Activated naive CD4-positive, alpha-beta T cell treated with anti-CD3 and anti-CD28 coated beads, Interleukin-2, amount 50 U/mL, for 72 hours (primary cell): ENCODE measurements around the gene GADD45GIP1. TPM values are rescaled to one million over a fixed set of nuclear protein-coding genes. Genes with fewer than 3 reads are reported as not detected.

ENCODE experiments used
- ATAC-seq, 2 donors: fragments of 150-1000 bp; cut with Tn5 transposase; 2 replicates each; pipeline ENCODE4 v1.10.0; 2021; ENCODE audit warnings: mild to moderate bottlenecking in 2 of 2, moderate library complexity in 2 of 2
- DNase-seq, 2 donors: peaks; one replicate each; pipeline ENCODE4 v3.0.0; 2021 to 2022; ENCODE audit warnings: low spot score in 2 of 2
- H3K27ac Mint-ChIP-seq, 2 donors: one replicate each; pipeline ENCODE4 v1.8.0; 2022; ENCODE audit warnings: mild to moderate bottlenecking in 2 of 2, mixed read lengths in 2 of 2
- H3K36me3 Mint-ChIP-seq, 2 donors: one replicate each; pipeline ENCODE4 v1.8.0; 2022; ENCODE audit warnings: mixed read lengths in 2 of 2
- H3K9me3 Mint-ChIP-seq, 2 donors: one replicate each; pipeline ENCODE4 v1.8.0; 2022; ENCODE audit warnings: mixed read lengths in 2 of 2
- total RNA-seq, 2 donors: library from RNA; stranded (reverse); gene quantifications; one replicate each; pipeline ENCODE4 v1.2.3, GENCODE V29; 2022

GADD45GIP1 gene
- total RNA-seq = 10 to 100 TPM in 1 of 2 donors, 1 to 10 TPM in 1; 7.7 to 26.7 TPM

DNA sequence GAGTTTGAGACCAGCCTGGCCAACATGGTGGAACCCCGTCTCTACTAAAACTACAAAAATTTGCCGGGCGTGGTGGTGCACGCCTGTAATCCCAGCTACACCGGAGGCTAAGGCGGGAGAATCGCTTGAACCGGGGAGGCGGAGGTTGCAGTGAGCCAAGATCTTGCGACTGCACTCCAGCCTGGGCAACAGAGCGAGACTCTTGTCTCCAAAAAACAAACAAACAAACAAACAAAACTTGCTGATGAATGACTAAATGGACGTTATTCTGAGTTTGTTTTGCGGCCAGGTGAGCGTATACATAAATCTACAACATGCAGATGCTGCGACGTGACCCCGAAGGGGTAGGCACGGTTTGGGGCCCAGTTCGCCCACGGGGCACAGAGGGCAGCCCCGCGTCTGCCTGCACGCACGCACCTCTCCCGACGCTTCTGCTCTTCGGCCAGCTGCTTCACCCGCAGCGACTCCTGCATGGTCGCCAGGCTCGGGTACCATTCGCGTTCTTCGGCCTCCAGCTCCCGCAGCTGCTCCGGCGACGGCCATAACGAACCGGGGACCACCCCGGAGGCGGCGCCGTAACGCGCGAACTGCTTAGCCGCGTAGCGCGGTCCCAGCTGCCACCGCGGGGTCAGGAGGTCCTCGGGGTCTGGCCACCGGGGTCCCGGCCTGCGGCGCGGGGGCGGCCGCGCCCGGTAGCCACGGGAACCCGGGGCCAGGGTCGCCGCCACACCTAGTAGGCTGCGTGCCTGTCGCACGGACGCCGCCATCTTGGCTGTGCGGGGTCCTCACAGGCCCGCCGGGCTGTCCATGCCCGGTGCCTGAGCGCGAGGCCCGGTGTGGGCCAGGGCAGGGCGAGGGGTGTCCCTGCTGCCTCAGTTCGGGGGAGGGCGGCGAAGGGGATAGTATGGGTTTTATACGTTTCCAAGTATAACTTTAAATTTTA is at the start of gene GADD45GIP1:
TSS of gene GADD45GIP1 (minus strand) at position 778 of the 943 bp plus-strand sequence. CDS start at position 767, 11 bp downstream.
- ATAC-seq = peak; percentile 89 to 93
- Mint-ChIP-seq H3K9me3 (no peaks in the 10 kb centered on the region), H3K36me3 (peaks cover 0 to 26% of the 10 kb centered on the region in 2 donors)

DNA sequence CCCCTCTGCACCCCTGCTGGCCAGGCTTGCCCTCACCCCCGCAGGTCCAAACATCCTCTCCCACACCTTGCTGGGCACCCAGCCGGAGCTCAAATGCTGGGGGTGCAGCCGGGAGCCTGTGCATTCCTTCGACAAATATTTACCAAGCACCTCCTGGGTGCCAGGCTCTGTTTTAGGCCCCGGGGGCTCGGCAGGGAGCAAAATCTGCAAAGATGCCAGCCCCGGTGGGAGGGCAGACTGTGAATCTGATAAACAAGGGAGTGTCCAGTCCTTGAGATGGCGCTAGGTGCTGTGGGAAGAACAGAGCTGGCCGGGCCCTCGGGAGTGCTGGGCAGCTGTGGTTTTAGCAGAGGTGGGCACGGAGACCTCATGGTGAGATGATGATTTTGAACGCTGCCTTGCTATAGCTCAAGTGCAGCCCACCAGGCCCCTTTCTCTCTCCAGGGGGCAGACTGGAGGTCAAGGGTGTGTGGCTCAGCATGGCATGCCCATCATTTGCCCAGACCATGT is 48.9 kb upstream of the GADD45GIP1 start:
- no peaks in the 10 kb centered on the region for H3K9me3 Mint-ChIP-seq
- DNase-seq = no peak
- no peak overlapping the region for H3K27ac Mint-ChIP-seq
- ATAC-seq = no peak
- no peaks in the 10 kb centered on the region for H3K36me3 Mint-ChIP-seq

More for the DNA sequence above, at the start of gene GADD45GIP1:
- H3K27ac Mint-ChIP-seq = peak within 1 kb of the TSS; percentile 82 to 99
- DNase-seq = peak; percentile 76 to 92

GRCh38 chr19:13005253-13005652 is 48.2 kb upstream of the GADD45GIP1 start:
- ATAC-seq = no peak
- Mint-ChIP-seq H3K36me3 (no peaks in the 10 kb centered on the region), H3K27ac (no peak overlapping the region), H3K9me3 (no peaks in the 10 kb centered on the region)
- DNase-seq = no peak

- ATAC-seq (no peak), DNase-seq (no peak)
- H3K36me3 Mint-ChIP-seq = no peaks in the 10 kb centered on the region
- no peak overlapping the region for H3K27ac Mint-ChIP-seq
- no peaks in the 10 kb centered on the region for H3K9me3 Mint-ChIP-seq
These were observed 47.2 kb upstream of the GADD45GIP1 start for GRCh38 chr19:13004273-13004672.

DNA sequence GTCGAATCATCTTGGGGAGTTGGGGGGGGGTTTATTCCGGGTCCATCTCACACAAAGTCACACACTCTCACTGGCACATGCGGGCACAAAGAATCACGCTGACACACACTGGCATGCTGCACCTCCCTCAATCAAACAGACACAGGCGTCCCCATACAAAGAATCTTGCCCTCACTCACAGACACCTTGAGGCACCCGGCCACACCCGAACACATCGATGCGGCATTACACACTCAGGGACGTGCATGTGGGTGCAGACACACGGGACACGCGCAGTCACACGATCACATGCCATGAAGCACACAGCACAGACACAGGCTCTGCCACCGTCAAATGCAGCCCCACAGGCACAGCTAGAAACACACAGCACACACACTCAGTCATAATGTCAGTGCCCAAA is 46.1 kb upstream of the GADD45GIP1 start:
- H3K9me3 Mint-ChIP-seq = no peaks in the 10 kb centered on the region
- DNase-seq (no peak), ATAC-seq (no peak)
- H3K36me3 Mint-ChIP-seq = no peaks in the 10 kb centered on the region
- no peak overlapping the region for H3K27ac Mint-ChIP-seq

DNA sequence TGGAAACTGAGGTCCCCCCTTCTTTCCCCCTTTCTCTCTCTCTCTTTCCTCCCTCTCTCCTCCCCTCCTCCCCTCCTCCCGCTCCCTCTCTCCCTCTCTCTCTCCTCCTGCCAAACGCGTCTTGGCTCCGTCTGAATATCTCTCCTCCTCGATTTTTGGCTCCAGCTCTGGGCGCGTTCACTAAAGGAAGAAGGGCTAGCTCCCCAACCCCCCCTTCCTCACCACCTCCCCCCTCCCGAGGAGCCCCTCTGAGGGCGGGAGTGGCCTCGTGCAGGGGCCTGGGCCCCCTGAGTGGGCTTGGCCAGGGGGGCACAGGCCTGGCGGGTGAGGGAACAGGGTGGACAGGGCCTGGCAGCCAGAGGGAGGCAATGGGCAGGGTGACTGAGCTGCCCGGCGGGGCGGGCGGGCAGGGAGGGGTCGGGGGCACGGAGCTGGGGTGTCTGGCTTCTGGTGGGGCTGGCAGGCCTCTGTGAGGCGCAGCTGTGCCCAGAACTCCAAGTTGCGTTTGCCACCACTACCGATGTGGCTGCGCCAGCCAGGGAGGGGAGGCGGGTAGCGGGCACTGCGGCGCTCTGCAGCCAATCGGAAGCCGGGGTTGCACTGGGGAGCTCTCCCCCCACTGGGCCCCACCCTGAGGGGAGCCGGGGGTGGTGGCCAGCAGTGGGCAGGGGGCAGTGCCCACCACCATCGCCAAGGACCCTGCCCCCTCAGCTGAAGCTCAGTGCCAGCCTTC is 45.3 kb upstream of the GADD45GIP1 start:
- DNase-seq (no peak), ATAC-seq (no peak)
- Mint-ChIP-seq H3K36me3 (no peaks in the 10 kb centered on the region), H3K9me3 (no peaks in the 10 kb centered on the region), H3K27ac (no peak overlapping the region)

DNA sequence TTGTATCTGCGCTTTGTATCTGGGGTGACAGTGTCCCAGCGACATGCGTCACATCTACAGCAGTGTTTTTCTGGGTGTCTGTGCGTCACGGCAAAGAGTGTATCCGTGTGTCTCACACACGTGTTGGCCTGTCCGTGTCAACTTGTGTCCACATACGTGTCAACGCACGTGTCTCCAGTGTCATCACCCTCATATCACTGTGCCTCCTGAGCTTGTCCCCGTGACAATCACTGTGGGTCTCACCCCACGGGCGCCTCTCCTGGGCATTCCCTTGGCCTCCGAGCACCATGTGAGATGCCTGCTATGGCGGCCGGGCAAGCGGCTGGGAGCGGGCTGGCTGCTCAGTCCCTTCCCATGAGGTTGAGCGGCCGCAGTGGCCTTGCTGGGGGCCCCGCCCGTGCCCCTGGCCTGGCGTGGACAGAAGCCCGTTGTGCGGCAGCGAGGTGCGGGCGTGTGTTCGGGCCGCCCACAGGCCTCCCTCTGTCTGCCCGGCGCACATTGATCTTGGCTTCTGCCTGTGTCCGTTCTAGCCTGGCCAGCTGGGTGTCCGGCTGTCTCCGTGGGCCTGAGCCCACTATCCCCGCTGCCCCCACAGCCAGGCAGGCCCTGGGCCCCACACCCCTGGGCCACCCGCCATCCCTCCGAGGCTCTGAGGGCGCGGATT is 44.6 kb upstream of the GADD45GIP1 start:
- DNase-seq (no peak), ATAC-seq (no peak)
- Mint-ChIP-seq H3K36me3 (no peaks in the 10 kb centered on the region), H3K27ac (no peak overlapping the region), H3K9me3 (no peaks in the 10 kb centered on the region)

DNA sequence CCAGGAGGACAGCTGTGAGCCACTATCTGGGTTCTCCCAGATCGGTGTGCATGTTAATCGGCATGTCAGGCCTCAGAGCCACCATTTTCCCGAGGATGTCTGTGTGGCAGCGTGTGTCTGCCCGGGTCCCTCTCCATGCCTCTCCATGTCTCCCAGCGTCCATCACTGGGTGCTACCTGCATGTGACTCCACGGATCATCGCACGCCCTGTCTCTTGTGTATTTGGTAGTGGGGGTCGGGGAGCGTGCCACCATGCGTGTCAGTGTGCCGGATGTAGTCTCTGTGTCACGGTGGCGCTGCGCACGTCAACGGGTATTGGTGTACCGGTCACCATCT is 44.1 kb upstream of the GADD45GIP1 start:
- Mint-ChIP-seq H3K36me3 (no peaks in the 10 kb centered on the region), H3K27ac (no peak overlapping the region), H3K9me3 (no peaks in the 10 kb centered on the region)
- ATAC-seq (no peak), DNase-seq (no peak)

DNA sequence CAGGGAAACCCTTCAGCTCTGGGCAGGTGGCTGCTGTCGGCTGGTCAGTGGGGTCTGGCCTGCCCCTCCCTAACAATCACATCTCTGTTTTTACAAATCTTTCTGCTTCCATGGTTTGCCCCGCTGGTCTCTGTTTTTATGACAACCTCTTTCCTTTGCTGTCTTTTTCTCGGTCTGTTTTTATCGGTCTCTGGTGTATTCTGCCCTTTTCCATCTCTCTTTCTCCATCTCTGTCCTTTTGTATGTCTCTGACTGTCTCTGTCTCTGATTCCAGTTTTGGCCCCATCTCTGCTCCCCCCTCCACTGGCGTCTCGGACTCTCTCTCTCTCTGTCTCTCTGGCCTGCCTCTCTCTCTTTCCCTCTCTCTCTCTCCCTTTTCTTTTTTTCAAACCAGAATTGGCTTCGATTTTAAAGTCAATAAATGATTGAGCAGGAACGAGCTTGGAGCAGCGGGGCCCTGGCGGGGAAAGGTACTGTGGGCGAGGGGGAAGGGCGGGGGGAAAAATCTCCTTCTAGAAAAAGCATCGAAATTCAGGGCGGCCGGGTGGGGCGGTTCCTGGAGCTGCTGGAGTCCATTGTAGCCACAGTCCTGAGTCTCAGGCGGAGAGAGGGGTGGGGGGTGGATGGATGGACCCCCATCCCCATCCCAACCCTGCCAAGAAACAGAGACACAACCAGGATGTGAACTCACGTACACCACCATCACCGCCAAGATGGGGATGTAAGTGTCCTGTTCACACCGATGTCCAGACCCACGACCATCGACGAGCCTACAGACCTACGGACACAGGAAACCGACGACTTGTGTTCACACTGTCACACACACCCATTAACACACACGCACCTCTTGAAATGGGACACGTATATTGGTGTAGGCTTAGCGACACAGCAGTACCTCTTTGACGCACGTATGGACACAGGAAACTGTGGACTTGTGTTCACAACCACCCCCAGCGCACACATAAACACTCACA is 41.2 kb upstream of the GADD45GIP1 start:
- DNase-seq = no peak
- no peak for ATAC-seq
- Mint-ChIP-seq H3K36me3 (peaks cover 0 to 5% of the 10 kb centered on the region in 2 donors), H3K27ac (no peak overlapping the region), H3K9me3 (no peaks in the 10 kb centered on the region)

DNA sequence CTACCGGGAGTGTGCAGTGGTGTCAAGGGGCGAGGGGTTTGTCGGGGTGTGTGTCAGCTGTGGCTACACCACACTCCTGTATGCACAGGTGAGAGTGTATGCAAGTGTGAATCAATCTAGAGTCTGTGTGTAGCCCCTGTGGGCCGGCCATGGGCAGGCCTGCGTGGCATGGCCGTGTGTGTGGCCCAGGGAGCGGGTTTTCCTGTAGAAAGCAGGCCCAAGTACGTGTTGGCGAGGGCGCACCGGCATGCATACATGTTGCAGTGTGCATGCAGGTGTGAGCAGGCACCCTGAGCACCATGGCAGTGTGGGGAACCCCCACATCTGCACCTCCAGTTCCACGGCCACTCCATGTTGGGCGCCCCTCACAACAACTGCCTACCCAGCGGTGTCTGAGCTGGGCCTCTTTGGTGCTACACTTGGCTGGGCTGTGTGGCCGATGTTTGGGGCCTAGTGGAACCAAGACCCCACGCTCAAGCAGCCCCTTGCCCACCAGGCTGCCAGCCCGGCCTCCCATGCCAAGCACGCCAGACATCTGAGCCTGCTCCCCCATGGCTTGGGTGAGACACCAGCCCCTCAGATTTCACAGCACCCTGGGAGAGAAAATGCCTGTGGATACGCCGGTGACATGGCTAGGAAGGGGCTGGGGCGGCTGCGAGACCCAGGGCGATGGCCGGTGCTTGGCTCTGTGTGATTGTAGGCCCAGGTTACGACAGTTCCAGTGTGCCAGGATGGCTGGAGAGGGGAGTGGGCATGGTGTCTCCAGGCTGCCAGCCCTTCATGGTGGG is 40.4 kb upstream of the GADD45GIP1 start:
- no peaks in the 10 kb centered on the region for H3K9me3 Mint-ChIP-seq
- no peak overlapping the region for H3K27ac Mint-ChIP-seq
- no peak for DNase-seq
- H3K36me3 Mint-ChIP-seq = peaks cover 0 to 5% of the 10 kb centered on the region in 2 donors
- no peak for ATAC-seq

DNA sequence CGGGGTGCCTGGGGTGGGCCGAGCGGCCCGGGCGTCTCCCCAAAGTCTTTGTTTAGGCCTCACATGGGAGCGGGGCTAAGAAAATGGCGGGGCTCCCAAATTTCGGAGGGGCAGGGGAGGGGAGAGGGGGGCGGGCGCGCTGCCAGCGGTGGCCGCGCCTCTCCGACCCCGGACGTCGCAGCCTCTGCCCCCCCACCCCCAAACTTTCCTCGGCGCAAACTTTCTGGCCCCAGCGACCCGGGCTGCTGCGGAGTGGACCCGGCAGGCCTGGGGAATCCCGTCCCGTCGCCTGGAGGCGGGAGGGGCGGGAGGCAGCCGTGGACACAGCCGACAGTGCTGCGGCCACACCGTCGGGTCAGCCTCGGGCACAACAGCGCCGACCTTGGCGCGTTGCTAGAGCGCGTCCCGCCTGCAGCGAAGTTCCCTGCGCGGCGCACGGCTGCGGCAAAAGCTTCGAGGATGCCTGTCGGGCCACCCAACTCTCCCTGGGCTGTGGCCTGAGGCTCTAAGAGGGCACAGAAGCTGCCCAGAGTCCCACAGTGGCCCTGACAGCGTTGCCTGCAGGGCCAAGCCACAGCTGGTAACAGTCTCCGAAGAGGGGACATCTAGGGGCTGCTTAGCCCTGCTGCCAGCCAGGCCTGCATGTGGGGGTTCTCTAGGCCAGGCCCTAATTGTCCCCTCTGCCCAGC is 39.5 kb upstream of the GADD45GIP1 start:
- DNase-seq (no peak), ATAC-seq (no peak)
- H3K36me3 Mint-ChIP-seq = peaks cover 0 to 5% of the 10 kb centered on the region in 2 donors
- no peaks in the 10 kb centered on the region for H3K9me3 Mint-ChIP-seq
- no peak overlapping the region for H3K27ac Mint-ChIP-seq

DNA sequence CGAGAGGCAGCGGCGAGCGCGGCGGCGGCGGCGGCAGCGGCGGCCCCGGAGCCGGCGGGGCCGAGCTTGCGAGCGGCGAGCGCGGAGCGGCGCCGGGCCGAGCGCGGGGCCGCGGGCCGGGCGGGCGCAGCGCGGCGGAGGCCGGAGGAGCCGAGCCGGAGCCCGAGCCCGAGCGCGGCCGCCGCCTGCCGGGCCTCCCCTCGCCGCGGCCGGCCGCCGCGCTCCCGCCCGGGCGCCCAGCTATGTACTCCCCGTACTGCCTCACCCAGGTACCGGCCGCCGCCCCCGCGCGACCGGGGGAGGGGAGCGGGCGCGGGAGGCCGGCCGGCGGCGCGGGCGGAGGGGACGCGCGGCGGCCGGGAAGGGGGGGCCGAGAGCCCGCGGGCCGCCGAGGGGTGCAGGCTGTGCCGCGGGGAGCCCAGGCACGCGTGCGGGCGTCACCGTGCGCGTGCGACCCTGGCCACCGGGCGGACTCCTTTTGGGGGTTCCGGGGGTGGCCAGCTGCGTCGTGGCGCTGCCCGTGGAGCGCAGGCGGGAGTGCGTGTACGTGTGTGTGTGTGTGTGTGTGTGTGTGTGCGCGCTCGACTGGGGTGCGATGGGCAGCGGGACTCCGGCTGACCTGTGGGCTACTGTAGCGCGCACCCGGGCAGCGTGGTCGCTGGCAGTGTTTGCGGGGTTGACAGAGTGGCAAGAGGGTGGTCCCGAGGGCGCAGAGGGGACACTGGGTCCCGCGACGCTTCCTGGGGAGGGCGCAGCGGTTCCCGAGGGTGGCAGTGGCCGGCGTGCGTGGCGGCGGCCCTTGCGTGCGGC is 38.8 kb upstream of the GADD45GIP1 start:
- H3K36me3 Mint-ChIP-seq = peaks cover 0 to 5% of the 10 kb centered on the region in 2 donors
- H3K27ac Mint-ChIP-seq = no peak overlapping the region
- peak; percentile 23 to 50 for ATAC-seq
- no peaks in the 10 kb centered on the region for H3K9me3 Mint-ChIP-seq
- no peak for DNase-seq

DNA sequence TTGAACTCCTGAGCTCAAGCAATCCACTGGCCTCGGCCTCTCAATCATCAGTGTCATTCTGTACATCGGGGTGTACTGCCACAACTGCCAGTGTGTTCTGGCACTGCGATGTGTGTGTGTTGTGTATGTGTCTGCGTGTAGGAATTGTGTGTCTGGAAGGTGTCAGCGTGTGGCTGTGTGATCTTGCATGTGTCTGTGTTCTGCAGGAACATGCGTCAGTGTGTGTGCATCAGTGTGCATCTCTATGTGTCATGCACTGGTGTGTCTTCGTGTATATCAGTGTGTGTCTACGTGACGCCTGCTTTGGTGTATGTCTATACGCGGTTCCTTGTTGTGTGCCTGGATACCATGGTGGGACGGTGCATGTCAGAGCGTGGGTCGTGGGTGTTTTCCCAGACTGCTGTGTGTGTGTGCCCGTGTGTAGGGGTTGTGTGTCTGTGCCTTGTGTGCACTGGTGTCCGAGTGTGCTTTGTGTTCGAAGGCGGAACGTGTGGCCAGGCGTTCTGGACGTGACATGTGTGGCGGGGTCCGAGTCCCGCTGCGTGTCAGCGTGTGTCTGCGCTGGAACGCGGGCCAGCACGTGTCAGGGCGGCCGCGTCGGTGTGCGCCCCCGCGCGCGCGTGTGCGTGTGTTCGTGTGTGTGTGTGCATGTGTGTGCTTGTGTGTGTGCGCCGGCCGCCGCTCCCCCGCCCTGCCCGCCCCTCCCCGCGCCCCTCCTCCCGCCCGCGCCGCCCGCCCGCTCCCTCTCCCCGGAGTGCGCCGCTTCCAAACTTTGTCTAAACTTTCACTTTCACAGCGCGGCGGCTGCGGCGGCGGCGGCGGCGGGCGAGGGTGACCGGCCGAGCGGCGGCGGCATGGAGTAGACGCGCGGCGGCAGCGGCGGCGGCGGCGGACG is 37.9 kb upstream of the GADD45GIP1 start, which contains the start of gene NFIX:
TSS of gene NFIX (plus strand) at position 775 of the 895 bp plus-strand sequence. CDS start 363 bp downstream, outside the sequence.
- peak in 1 of 2 donors; percentile 61 for DNase-seq
- ATAC-seq = peak; percentile 73 to 74
- H3K9me3 Mint-ChIP-seq = no peaks in the 10 kb centered on the region
- peak within 1 kb of the TSS; percentile 28 to 45 for H3K27ac Mint-ChIP-seq
- peaks cover 0 to 5% of the 10 kb centered on the region in 2 donors for H3K36me3 Mint-ChIP-seq
